ENCODE measurements around the gene MT1B. TPM values are rescaled to one million over a fixed set of nuclear protein-coding genes. Genes with fewer than 3 reads are reported as not detected.

Gene MT1B
- total and polyA plus RNA-seq, 2 of the 13 experiments (the other 11 are each of a cell fraction or from before 2014, with no cell fraction given), result 0.89 TPM; not detected in 1

DNA sequence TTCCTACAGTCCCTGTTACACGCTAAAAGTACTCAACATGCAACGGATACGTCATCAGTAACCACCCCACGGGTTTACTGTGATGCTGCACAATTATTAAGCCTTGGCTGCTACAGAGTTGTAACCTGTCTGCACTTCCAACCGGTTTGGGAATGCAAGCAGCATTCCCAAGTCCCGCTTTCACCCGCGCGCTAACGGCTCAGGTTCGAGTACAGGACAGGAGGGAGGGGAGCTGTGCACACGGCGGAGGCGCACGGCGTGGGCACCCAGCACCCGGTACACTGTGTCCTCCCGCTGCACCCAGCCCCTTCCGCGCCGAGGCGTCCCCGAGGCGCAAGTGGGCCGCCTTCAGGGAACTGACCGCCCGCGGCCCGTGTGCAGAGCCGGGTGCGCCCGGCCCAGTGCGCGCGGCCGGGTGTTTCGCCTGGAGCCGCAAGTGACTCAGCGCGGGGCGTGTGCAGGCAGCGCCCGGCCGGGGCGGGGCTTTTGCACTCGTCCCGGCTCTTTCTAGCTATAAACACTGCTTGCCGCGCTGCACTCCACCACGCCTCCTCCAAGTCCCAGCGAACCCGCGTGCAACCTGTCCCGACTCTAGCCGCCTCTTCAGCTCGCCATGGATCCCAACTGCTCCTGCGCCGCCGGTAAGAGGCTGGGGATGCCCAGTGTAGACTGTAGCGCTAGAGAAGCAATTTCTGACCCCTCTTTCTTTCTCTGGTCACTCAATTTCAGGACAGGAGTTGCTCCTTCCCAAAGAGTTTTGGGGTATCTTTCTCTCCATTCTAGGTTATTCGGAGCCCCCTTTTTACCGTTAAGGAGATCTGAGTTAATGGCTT, 43.4 kb upstream of the MT1B start, which contains the start of gene MT2A (continued):
- TF ChIP-seq, protein P1, sequence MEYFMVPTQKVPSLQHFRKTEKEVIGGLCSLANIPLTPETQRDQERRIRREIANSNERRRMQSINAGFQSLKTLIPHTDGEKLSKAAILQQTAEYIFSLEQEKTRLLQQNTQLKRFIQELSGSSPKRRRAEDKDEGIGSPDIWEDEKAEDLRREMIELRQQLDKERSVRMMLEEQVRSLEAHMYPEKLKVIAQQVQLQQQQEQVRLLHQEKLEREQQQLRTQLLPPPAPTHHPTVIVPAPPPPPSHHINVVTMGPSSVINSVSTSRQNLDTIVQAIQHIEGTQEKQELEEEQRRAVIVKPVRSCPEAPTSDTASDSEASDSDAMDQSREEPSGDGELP (IDR thresholded peaks at IDR 0.05; ENCODE audit: borderline replicate concordance, low read depth), result peak; percentile 39; the same call in 1 of the 2 replicates
- TF ChIP-seq CHD4 (IDR thresholded peaks at IDR 0.05; ENCODE audit: borderline replicate concordance, low read length) (no peak), SSRP1 (CRISPR knock-in tag; IDR thresholded peaks at IDR 0.05) (no peak), ATF7-NPFF (CRISPR knock-in tag; IDR thresholded peaks at IDR 0.05; ENCODE audit: low read depth) (no peak; the same call in 1 of the 2 replicates), TP53 (CRISPR knock-in tag; conservative IDR thresholded peaks at IDR 0.05) (no peak), NCOA1 (CRISPR knock-in tag; IDR thresholded peaks at IDR 0.05) (peak; percentile 70; the same call in 1 of the 2 replicates), USF2 (IDR thresholded peaks at IDR 0.05; ENCODE audit: low read depth, low read length) (no peak), USF2 (CRISPR knock-in tag; IDR thresholded peaks at IDR 0.05; ENCODE audit: borderline replicate concordance) (no peak), RARA (CRISPR knock-in tag; IDR thresholded peaks at IDR 0.05) (peak; percentile 67), GTF2F1 (IDR thresholded peaks at IDR 0.05; ENCODE audit: low read length) (no peak), MXD1 (CRISPR knock-in tag; IDR thresholded peaks at IDR 0.05) (peak; percentile 87), XBP1 (CRISPR knock-in tag; IDR thresholded peaks at IDR 0.05) (peak; percentile 58), ZNF274 (CRISPR knock-in tag; IDR thresholded peaks at IDR 0.05) (no peak), JDP2 (CRISPR knock-in tag; IDR thresholded peaks at IDR 0.05; ENCODE audit: borderline replicate concordance) (no peak; the same call in 1 of the 2 replicates), RAD51 (IDR thresholded peaks at IDR 0.05; ENCODE audit: borderline replicate concordance) (no peak), KDM5B (CRISPR knock-in tag; IDR thresholded peaks at IDR 0.05; ENCODE audit: borderline replicate concordance) (peak; percentile 91), ZNF251 (CRISPR knock-in tag; IDR thresholded peaks at IDR 0.05) (no peak)
- TF ChIP-seq, protein P2, sequence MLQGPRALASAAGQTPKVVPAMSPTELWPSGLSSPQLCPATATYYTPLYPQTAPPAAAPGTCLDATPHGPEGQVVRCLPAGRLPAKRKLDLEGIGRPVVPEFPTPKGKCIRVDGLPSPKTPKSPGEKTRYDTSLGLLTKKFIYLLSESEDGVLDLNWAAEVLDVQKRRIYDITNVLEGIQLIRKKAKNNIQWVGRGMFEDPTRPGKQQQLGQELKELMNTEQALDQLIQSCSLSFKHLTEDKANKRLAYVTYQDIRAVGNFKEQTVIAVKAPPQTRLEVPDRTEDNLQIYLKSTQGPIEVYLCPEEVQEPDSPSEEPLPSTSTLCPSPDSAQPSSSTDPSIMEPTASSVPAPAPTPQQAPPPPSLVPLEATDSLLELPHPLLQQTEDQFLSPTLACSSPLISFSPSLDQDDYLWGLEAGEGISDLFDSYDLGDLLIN (CRISPR knock-in tag; IDR thresholded peaks at IDR 0.05; ENCODE audit: borderline replicate concordance), result peak; percentile 69; the same call in 1 of the 2 replicates
- TF ChIP-seq, protein P3, sequence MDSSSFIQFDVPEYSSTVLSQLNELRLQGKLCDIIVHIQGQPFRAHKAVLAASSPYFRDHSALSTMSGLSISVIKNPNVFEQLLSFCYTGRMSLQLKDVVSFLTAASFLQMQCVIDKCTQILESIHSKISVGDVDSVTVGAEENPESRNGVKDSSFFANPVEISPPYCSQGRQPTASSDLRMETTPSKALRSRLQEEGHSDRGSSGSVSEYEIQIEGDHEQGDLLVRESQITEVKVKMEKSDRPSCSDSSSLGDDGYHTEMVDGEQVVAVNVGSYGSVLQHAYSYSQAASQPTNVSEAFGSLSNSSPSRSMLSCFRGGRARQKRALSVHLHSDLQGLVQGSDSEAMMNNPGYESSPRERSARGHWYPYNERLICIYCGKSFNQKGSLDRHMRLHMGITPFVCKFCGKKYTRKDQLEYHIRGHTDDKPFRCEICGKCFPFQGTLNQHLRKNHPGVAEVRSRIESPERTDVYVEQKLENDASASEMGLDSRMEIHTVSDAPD (CRISPR knock-in tag; IDR thresholded peaks at IDR 0.05), result no peak
- TF ChIP-seq, protein P4, sequence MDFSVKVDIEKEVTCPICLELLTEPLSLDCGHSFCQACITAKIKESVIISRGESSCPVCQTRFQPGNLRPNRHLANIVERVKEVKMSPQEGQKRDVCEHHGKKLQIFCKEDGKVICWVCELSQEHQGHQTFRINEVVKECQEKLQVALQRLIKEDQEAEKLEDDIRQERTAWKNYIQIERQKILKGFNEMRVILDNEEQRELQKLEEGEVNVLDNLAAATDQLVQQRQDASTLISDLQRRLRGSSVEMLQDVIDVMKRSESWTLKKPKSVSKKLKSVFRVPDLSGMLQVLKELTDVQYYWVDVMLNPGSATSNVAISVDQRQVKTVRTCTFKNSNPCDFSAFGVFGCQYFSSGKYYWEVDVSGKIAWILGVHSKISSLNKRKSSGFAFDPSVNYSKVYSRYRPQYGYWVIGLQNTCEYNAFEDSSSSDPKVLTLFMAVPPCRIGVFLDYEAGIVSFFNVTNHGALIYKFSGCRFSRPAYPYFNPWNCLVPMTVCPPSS (IDR thresholded peaks at IDR 0.05), result no peak
- TF ChIP-seq, protein P5, sequence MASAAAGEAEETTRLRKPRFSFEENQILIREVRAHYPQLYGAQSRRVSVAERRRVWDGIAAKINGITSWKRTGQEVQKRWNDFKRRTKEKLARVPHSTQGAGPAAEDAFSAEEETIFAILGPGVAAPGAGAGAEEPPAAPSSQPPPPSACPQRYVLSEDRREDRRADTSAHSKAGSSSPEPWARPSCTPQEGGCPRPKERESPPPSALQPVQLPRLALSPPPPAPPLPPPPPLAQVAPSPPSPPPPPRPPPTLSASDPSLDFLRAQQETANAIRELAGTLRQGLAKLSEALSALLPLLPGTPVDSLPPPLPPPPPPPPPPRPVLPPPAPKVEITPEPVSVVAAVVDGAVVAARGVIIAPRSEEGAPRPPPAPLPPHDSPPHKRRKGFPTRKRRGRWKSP (CRISPR knock-in tag; IDR thresholded peaks at IDR 0.05), result peak; percentile 99
